ENCODE measurements around the gene ADGRB3. TPM values are rescaled to one million over a fixed set of nuclear protein-coding genes. Genes with fewer than 3 reads are reported as not detected.

Gene ADGRB3
- total and polyA plus RNA-seq, 2 donors from 2014 or later: 0.26 to 2.2 TPM

DNA sequence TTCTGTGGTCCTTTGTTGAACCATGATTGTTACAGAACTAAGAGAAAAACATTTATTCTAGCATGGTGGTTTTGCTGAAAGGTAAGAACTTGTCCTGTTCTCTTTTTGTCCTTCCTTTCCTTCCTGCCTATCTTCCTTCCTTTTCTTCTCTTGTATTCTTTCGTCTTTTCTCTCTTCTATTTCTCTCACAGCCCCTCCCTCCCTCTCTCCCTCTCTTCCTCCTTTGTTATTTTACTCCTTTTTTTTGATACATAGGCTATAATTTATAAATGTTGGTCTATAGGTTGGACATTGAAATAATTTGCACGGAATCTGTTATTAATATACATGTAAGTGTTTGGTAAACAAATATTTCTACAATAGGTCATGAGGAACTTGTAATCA, 18.6 kb downstream of the ADGRB3 start:
- Histone ChIP-seq H3K27ac (ENCODE audit: low read depth in 2 of 2, low read length in 2 of 2) (no peak overlapping the region), H3K9ac (ENCODE audit: low read length in 3 of 3) (no peak overlapping the region), H3K4me1 (ENCODE audit: control insufficient read depth in 2 of 3, insufficient read depth in 2 of 3, low read depth in 1 of 3, low read length in 3 of 3) (peaks cover 0 to 3% (median 0%) of the 10 kb centered on the region in 3 donors), H3K9me3 (ENCODE audit: control insufficient read depth in 2 of 3, insufficient read depth in 1 of 3, low read length in 3 of 3) (no peaks in the 10 kb centered on the region), H3K4me3 (ENCODE audit: low read length in 3 of 3) (no peak overlapping the region), H3K27me3 (ENCODE audit: control insufficient read depth, insufficient read depth, low read length) (no peaks in the 10 kb centered on the region), H3K36me3 (ENCODE audit: control insufficient read depth in 2 of 3, insufficient read depth in 3 of 3, low read length in 3 of 3) (no peaks in the 10 kb centered on the region)
- intact Hi-C loops (cut with DNase I): no loop called here
- TF ChIP-seq, protein P1, sequence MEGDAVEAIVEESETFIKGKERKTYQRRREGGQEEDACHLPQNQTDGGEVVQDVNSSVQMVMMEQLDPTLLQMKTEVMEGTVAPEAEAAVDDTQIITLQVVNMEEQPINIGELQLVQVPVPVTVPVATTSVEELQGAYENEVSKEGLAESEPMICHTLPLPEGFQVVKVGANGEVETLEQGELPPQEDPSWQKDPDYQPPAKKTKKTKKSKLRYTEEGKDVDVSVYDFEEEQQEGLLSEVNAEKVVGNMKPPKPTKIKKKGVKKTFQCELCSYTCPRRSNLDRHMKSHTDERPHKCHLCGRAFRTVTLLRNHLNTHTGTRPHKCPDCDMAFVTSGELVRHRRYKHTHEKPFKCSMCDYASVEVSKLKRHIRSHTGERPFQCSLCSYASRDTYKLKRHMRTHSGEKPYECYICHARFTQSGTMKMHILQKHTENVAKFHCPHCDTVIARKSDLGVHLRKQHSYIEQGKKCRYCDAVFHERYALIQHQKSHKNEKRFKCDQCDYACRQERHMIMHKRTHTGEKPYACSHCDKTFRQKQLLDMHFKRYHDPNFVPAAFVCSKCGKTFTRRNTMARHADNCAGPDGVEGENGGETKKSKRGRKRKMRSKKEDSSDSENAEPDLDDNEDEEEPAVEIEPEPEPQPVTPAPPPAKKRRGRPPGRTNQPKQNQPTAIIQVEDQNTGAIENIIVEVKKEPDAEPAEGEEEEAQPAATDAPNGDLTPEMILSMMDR (IDR thresholded peaks at IDR 0.05; ENCODE audit: borderline replicate concordance, extremely low read depth, insufficient read depth): no peak
- FAIRE-seq (no peak), DNase-seq (no peak)

DNA sequence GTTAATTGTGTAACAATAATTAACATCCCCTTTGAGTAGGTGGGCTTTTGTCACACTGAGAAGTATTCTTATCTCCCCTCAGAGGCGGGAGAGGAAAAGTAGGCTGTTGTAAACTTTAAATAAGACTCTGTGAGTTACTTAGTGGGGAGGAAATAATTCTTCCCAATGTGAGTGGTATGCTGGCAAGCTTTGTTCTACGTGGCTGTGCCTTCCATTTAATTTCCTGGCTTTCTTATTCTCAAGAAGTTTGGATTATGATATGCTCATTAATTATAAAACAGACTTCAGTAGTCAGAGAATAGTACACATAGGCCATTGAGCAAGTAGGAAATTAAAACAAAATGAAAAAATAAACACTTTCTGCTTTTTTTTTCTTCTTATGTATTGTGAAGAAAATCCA, 19.1 kb downstream of the ADGRB3 start:
- Histone ChIP-seq H3K27me3 (ENCODE audit: control insufficient read depth, insufficient read depth, low read length) (no peaks in the 10 kb centered on the region), H3K27ac (ENCODE audit: low read depth in 2 of 2, low read length in 2 of 2) (no peak overlapping the region), H3K9me3 (ENCODE audit: control insufficient read depth in 2 of 3, insufficient read depth in 1 of 3, low read length in 3 of 3) (no peaks in the 10 kb centered on the region), H3K36me3 (ENCODE audit: control insufficient read depth in 2 of 3, insufficient read depth in 3 of 3, low read length in 3 of 3) (no peaks in the 10 kb centered on the region), H3K4me1 (ENCODE audit: control insufficient read depth in 2 of 3, insufficient read depth in 2 of 3, low read depth in 1 of 3, low read length in 3 of 3) (peaks cover 0 to 3% (median 0%) of the 10 kb centered on the region in 3 donors), H3K4me3 (ENCODE audit: low read length in 3 of 3) (no peak overlapping the region), H3K9ac (ENCODE audit: low read length in 3 of 3) (no peak overlapping the region)
- intact Hi-C loops (cut with DNase I): no loop called here
- TF ChIP-seq, protein P1 (IDR thresholded peaks at IDR 0.05; ENCODE audit: borderline replicate concordance, extremely low read depth, insufficient read depth): no peak
- FAIRE-seq: no peak
- no peak for DNase-seq

DNA sequence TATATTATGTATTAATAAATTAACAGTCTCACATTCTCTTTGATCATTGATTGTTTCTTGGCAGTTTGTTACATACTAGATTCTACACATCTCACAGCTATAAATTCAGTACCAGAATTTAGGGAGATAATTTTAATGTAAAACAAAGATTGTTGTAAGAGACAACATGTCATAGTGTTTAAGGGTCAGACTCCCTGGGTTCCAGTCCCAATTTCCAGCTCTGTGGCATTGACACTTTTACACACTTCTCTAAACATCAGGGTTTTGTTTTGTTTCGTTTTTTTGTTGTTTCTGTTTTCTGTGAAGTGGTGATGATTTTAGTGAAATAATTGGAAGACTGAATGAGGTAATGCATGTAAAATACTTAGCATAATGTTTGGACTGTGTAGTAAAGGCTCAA, 19.9 kb downstream of the ADGRB3 start:
- FAIRE-seq: no peak
- H3K9ac ChIP-seq (ENCODE audit: low read length in 3 of 3): no peak overlapping the region
- H3K36me3 ChIP-seq (ENCODE audit: control insufficient read depth in 2 of 3, insufficient read depth in 3 of 3, low read length in 3 of 3): no peaks in the 10 kb centered on the region
- H3K4me3 ChIP-seq (ENCODE audit: low read length in 3 of 3): no peak overlapping the region
- intact Hi-C loops (cut with DNase I): no loop called here
- H3K27me3 ChIP-seq (ENCODE audit: control insufficient read depth, insufficient read depth, low read length): no peaks in the 10 kb centered on the region
- DNase-seq: no peak
- no peak overlapping the region for H3K27ac ChIP-seq (ENCODE audit: low read depth in 2 of 2, low read length in 2 of 2)
- H3K4me1 ChIP-seq (ENCODE audit: control insufficient read depth in 2 of 3, insufficient read depth in 2 of 3, low read depth in 1 of 3, low read length in 3 of 3): peaks cover 0 to 3% (median 0%) of the 10 kb centered on the region in 3 donors
- TF ChIP-seq, protein P1 (IDR thresholded peaks at IDR 0.05; ENCODE audit: borderline replicate concordance, extremely low read depth, insufficient read depth): no peak
- H3K9me3 ChIP-seq (ENCODE audit: control insufficient read depth in 2 of 3, insufficient read depth in 1 of 3, low read length in 3 of 3): no peaks in the 10 kb centered on the region

All from kidney (tissue), 14 donors.